GM12878 (cell line): ENCODE data around the gene CDC37L1. TPM values are rescaled to one million over a fixed set of nuclear protein-coding genes. Genes with fewer than 3 reads are reported as not detected.

Experiments
- ATAC-seq: fragments of 200-7000 bp; cut with Tn5 transposase; 3 replicates; pipeline ENCODE4 v1.9.1; 2020; ENCODE audit warnings: mild to moderate bottlenecking, moderate library complexity
- BruUV-seq: library from RNA; stranded (reverse); fragments of 400-500 nt; replicated peaks from 2 replicates; lab custom pipeline; 2021; lab: Mats Ljungman, UMichigan
- CTCF ChIA-PET: fragments of 300-600 bp; sonication (Branson Sonifier 250); formaldehyde crosslinking; extraction: SDS; loops from one replicate; lab custom pipeline; 2021; ENCODE audit warnings: inconsistent platforms; lab: Yijun Ruan, JAX
- POLR2A ChIA-PET: fragments of 350-600 bp; formaldehyde crosslinking; extraction: SDS; loops from one replicate; lab custom pipeline; 2021; ENCODE audit warnings: inconsistent platforms; lab: Charles Lee
- RAD21 ChIA-PET: fragments of 300-600 bp; sonication (Branson Sonifier 250); formaldehyde crosslinking; loops from one replicate; lab custom pipeline; 2023; ENCODE audit warnings: antibody characterized with exemption; ENCODE audit not compliant: unreplicated experiment; lab: Charles Lee
- SMC1A ChIA-PET: fragments of 300-600 bp; sonication (Branson Sonifier 250); formaldehyde crosslinking; loops from one replicate; lab custom pipeline; 2023; ENCODE audit not compliant: unreplicated experiment, uncharacterized antibody; lab: Charles Lee
- DNase-seq: peaks from one replicate; pipeline ENCODE4 v3.0.0-alpha.2; 2011; ENCODE audit warnings: low read depth, low spot score
- FAIRE-seq: peaks from 3 replicates; lab custom pipeline; 2011; peaks lifted over from hg19 to GRCh38; lab: Jason Lieb, UNC
- H2AFZ ChIP-seq: 2 replicates; pipeline ENCODE4 v1.6.0; 2011; ENCODE audit warnings: low read depth, low read length, control low read depth; ENCODE audit not compliant: control insufficient read depth
- H3K27ac ChIP-seq: 2 replicates; pipeline ENCODE4 v1.5.1; 2011; ENCODE audit warnings: control low read depth; ENCODE audit not compliant: control insufficient read depth, insufficient read depth
- H3K27me3 ChIP-seq, 2 experiments: replicated peaks in 1 of 2; 2 replicates each; pipeline versions ENCODE4 v1.6.0 to v1.6.1; 2011; ENCODE audit warnings: low read length in 1 of 2; ENCODE audit not compliant: control insufficient read depth in 2 of 2, insufficient read depth in 2 of 2
- H3K36me3 ChIP-seq, 2 experiments: 2 replicates each; pipeline ENCODE4 v1.5.1; 2011; ENCODE audit warnings: low read length in 1 of 2; ENCODE audit not compliant: control insufficient read depth in 2 of 2, insufficient read depth in 2 of 2
- H3K4me1 ChIP-seq: 2 replicates; pipeline ENCODE4 v1.6.1; 2011; ENCODE audit warnings: mild to moderate bottlenecking, low read length, moderate library complexity, mixed read lengths; ENCODE audit not compliant: control insufficient read depth, insufficient read depth
- H3K4me2 ChIP-seq: 2 replicates; pipeline ENCODE4 v1.6.0; 2011; ENCODE audit warnings: control low read depth; ENCODE audit not compliant: control insufficient read depth, insufficient read depth
- H3K4me3 ChIP-seq: fragments of 200-600 bp; sonication (generic); 2 replicates; pipeline ENCODE4 v1.5.1; 2016
- H3K79me2 ChIP-seq: 2 replicates; pipeline ENCODE4 v1.6.0; 2011; ENCODE audit warnings: low read length; ENCODE audit not compliant: control insufficient read depth, insufficient read depth
- H3K9ac ChIP-seq: 2 replicates; pipeline ENCODE4 v1.8.0; 2011; ENCODE audit warnings: low read length, control low read depth, mixed read lengths; ENCODE audit not compliant: control insufficient read depth, insufficient read depth
- H3K9me3 ChIP-seq: replicated peaks from 3 replicates; pipeline ENCODE4 v1.5.1; 2011; ENCODE audit warnings: mild to moderate bottlenecking, low read length; ENCODE audit not compliant: control insufficient read depth, insufficient read depth
- H4K20me1 ChIP-seq: 2 replicates; pipeline ENCODE4 v1.6.0; 2011; ENCODE audit not compliant: control insufficient read depth, insufficient read depth
- BHLHE40 ChIP-seq, 2 experiments: fragments of 450-650 bp in 1 of 2; IDR thresholded peaks; 2 replicates each; pipeline ENCODE4 v1.6.1; 2011 to 2017; ENCODE audit warnings: low read depth in 2 of 2, borderline replicate concordance in 1 of 2, improper control_type of control experiment in 1 of 2, low read length in 1 of 2, mild to moderate bottlenecking in 1 of 2
- IKZF2 ChIP-seq, 2 experiments: fragments of 450-650 bp; IDR thresholded peaks; 2 replicates each; pipeline ENCODE4 v1.6.1; 2017; ENCODE audit warnings: mild to moderate bottlenecking in 2 of 2, moderate library complexity in 2 of 2
- RAD51 ChIP-seq: fragments of 450-650 bp; IDR thresholded peaks from 2 replicates; pipeline ENCODE4 v1.6.1; 2016; ENCODE audit warnings: moderate library complexity, mild to moderate bottlenecking, inconsistent platforms
- RFX5 ChIP-seq: IDR thresholded peaks from 2 replicates; pipeline ENCODE4 v1.6.1; 2011; ENCODE audit warnings: low read depth, low read length, improper control_type of control experiment
- TARDBP ChIP-seq: IDR thresholded peaks from 2 replicates; pipeline ENCODE4 v1.6.1; 2016; ENCODE audit warnings: borderline replicate concordance
- WRNIP1 ChIP-seq: IDR thresholded peaks from 2 replicates; pipeline ENCODE4 v1.6.1; 2011; ENCODE audit warnings: low read depth, low read length, improper control_type of control experiment, borderline replicate concordance
- ZNF217 ChIP-seq: fragments of 450-650 bp; IDR thresholded peaks from 2 replicates; pipeline ENCODE4 v1.6.1; 2017; ENCODE audit warnings: antibody characterized with exemption, mild to moderate bottlenecking
- WGBS: methylation state at CpG from one replicate; pipeline ENCODE4 v1.1.6; 2016; ENCODE audit warnings: low lambda C conversion rate; ENCODE audit not compliant: insufficient replicate concordance, insufficient coverage; ENCODE audit errors: missing lambda C conversion rate; 5-methylcytosine and 5-hydroxymethylcytosine counted together
- in situ Hi-C: fragments of 300-500 bp; cut with MboI; formaldehyde crosslinking; loops from 9 replicates; pipeline ENCODE4 v1.14.3; 2018; ENCODE audit warnings: mixed read lengths
- intact Hi-C: fragments of 100-400 bp; cut with micrococcal nuclease; formaldehyde crosslinking; loops from one replicate; pipeline ENCODE4 v1.14.2; 2022; ENCODE audit not compliant: unreplicated experiment
- polyA plus RNA-seq, 11 experiments: library from polyadenylated mRNA; depleted of rRNA in 4 of 11; unstranded in 6 of 11; stranded (reverse) in 5 of 11; fragments of >200 nt; fragmentation: Nextera tagmentation in 4 of 11; fragmentation: Illumina TruSeq in 1 of 11; extraction: Ambion mirVana in 4 of 11; extraction: Trizol in 1 of 11; gene quantifications; 1 replicate in 1 of 11; 2 replicates in 10 of 11; pipeline versions ENCODE4 v1.2.1 to v1.2.3, GENCODE V29; 2011 to 2016; ENCODE audit warnings: inconsistent platforms in 2 of 11, missing spikeins in 2 of 11, low read depth in 1 of 11
- total RNA-seq, 4 experiments: library from RNA; depleted of rRNA in 3 of 4; stranded (reverse); fragments of >200 nt in 3 of 4; fragmentation: Illumina TruSeq in 1 of 4; extraction: Trizol in 1 of 4; gene quantifications; 2 replicates each; pipeline versions ENCODE4 v1.2.1 to v1.2.3, GENCODE V29; 2013 to 2021
- TF ChIP-seq, protein P1 (sequence below): fragments of 450-650 bp; formaldehyde crosslinking; IDR thresholded peaks from 2 replicates; pipeline ENCODE4 v1.4.0; 2020; ENCODE audit warnings: mild to moderate bottlenecking, moderate library complexity
- TF ChIP-seq, protein P2 (sequence below): IDR thresholded peaks from 2 replicates; pipeline ENCODE4 v1.6.1; 2011; ENCODE audit warnings: borderline replicate concordance, low read depth, mild to moderate bottlenecking, moderate library complexity, low read length; ENCODE audit not compliant: insufficient read depth, poor library complexity, severe bottlenecking
- TF ChIP-seq, protein P3 (sequence below): fragments of 450-650 bp; IDR thresholded peaks from 2 replicates; pipeline ENCODE4 v1.6.1; 2018; ENCODE audit warnings: mild to moderate bottlenecking, low read depth, moderate library complexity; ENCODE audit not compliant: partially characterized antibody
- TF ChIP-seq, protein P4 (sequence below): fragments of 450-650 bp; IDR thresholded peaks from 2 replicates; pipeline ENCODE4 v1.6.1; 2016; ENCODE audit warnings: mild to moderate bottlenecking
- TF ChIP-seq, protein P5 (sequence below): IDR thresholded peaks from 2 replicates; pipeline ENCODE4 v1.6.1; 2012; ENCODE audit warnings: low read length, inconsistent platforms

CDC37L1 gene
- total and polyA plus RNA-seq, 10 of the 15 experiments (the other 5 are each of a cell fraction or from before 2014, with no cell fraction given): 2.2 to 16.6 (median 8.2) TPM

DNA sequence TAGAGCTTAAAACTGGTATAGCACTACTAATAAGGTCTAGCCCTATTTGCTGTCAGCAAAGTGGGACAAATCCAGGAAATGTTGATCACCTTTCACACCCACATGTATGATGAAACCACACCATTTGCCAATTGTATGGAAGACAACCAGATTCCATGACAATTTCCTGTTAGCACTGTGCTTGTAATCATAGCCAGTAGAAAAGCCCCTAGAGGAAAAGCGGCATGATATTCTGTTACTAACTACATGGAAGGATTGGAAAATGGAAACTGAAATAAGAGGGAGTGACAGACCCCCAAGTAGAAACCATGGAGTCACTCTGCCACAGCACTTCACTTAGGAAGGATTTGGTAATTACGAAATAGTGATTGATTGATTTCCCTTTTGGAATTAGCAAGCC, 14.0 kb upstream of the CDC37L1 start:
- peaks cover 21% of the 10 kb centered on the region for H3K4me1 ChIP-seq
- no peak overlapping the region for H2AFZ ChIP-seq
- FAIRE-seq: no peak
- TF ChIP-seq, protein P1, sequence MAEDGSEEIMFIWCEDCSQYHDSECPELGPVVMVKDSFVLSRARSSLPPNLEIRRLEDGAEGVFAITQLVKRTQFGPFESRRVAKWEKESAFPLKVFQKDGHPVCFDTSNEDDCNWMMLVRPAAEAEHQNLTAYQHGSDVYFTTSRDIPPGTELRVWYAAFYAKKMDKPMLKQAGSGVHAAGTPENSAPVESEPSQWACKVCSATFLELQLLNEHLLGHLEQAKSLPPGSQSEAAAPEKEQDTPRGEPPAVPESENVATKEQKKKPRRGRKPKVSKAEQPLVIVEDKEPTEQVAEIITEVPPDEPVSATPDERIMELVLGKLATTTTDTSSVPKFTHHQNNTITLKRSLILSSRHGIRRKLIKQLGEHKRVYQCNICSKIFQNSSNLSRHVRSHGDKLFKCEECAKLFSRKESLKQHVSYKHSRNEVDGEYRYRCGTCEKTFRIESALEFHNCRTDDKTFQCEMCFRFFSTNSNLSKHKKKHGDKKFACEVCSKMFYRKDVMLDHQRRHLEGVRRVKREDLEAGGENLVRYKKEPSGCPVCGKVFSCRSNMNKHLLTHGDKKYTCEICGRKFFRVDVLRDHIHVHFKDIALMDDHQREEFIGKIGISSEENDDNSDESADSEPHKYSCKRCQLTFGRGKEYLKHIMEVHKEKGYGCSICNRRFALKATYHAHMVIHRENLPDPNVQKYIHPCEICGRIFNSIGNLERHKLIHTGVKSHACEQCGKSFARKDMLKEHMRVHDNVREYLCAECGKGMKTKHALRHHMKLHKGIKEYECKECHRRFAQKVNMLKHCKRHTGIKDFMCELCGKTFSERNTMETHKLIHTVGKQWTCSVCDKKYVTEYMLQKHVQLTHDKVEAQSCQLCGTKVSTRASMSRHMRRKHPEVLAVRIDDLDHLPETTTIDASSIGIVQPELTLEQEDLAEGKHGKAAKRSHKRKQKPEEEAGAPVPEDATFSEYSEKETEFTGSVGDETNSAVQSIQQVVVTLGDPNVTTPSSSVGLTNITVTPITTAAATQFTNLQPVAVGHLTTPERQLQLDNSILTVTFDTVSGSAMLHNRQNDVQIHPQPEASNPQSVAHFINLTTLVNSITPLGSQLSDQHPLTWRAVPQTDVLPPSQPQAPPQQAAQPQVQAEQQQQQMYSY (CRISPR knock-in tag): no peak
- TF ChIP-seq BHLHE40 (IDR thresholded peaks at IDR 0.05; ENCODE audit: borderline replicate concordance in 1 of 2, low read depth in 2 of 2, low read length in 1 of 2) (no peak), WRNIP1 (no peak), RFX5 (no peak), IKZF2 (IDR thresholded peaks at IDR 0.05) (no peak), RAD51 (no peak), ZNF217 (no peak), TARDBP (no peak)
- TF ChIP-seq, protein P2, sequence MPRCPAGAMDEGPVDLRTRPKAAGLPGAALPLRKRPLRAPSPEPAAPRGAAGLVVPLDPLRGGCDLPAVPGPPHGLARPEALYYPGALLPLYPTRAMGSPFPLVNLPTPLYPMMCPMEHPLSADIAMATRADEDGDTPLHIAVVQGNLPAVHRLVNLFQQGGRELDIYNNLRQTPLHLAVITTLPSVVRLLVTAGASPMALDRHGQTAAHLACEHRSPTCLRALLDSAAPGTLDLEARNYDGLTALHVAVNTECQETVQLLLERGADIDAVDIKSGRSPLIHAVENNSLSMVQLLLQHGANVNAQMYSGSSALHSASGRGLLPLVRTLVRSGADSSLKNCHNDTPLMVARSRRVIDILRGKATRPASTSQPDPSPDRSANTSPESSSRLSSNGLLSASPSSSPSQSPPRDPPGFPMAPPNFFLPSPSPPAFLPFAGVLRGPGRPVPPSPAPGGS: no peak
- TF ChIP-seq, protein P3, sequence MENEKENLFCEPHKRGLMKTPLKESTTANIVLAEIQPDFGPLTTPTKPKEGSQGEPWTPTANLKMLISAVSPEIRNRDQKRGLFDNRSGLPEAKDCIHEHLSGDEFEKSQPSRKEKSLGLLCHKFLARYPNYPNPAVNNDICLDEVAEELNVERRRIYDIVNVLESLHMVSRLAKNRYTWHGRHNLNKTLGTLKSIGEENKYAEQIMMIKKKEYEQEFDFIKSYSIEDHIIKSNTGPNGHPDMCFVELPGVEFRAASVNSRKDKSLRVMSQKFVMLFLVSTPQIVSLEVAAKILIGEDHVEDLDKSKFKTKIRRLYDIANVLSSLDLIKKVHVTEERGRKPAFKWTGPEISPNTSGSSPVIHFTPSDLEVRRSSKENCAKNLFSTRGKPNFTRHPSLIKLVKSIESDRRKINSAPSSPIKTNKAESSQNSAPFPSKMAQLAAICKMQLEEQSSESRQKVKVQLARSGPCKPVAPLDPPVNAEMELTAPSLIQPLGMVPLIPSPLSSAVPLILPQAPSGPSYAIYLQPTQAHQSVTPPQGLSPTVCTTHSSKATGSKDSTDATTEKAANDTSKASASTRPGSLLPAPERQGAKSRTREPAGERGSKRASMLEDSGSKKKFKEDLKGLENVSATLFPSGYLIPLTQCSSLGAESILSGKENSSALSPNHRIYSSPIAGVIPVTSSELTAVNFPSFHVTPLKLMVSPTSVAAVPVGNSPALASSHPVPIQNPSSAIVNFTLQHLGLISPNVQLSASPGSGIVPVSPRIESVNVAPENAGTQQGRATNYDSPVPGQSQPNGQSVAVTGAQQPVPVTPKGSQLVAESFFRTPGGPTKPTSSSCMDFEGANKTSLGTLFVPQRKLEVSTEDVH: no peak
- TF ChIP-seq, protein P4, sequence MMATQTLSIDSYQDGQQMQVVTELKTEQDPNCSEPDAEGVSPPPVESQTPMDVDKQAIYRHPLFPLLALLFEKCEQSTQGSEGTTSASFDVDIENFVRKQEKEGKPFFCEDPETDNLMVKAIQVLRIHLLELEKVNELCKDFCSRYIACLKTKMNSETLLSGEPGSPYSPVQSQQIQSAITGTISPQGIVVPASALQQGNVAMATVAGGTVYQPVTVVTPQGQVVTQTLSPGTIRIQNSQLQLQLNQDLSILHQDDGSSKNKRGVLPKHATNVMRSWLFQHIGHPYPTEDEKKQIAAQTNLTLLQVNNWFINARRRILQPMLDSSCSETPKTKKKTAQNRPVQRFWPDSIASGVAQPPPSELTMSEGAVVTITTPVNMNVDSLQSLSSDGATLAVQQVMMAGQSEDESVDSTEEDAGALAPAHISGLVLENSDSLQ: no peak
- TF ChIP-seq, protein P5, sequence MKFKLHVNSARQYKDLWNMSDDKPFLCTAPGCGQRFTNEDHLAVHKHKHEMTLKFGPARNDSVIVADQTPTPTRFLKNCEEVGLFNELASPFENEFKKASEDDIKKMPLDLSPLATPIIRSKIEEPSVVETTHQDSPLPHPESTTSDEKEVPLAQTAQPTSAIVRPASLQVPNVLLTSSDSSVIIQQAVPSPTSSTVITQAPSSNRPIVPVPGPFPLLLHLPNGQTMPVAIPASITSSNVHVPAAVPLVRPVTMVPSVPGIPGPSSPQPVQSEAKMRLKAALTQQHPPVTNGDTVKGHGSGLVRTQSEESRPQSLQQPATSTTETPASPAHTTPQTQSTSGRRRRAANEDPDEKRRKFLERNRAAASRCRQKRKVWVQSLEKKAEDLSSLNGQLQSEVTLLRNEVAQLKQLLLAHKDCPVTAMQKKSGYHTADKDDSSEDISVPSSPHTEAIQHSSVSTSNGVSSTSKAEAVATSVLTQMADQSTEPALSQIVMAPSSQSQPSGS: no peak

More for the DNA sequence above, 14.0 kb upstream of the CDC37L1 start:
- ChIA-PET CTCF (interaction anchor here (0.5 to 3.5 kb wide), 15 partner anchors 8 to 201 kb away, joined by 3 to 14 read pairs (median 4); partner anchors contain the start of genes AK3 and CDC37L1), POLR2A (interaction anchor here (1.1 to 1.6 kb wide), 3 partner anchors 11 to 75 kb away, joined by 3 to 6 read pairs (median 4); no protein-coding TSS in a partner anchor), SMC1A (interaction anchor here (0.7 to 1.7 kb wide), 9 partner anchors 9 to 1911 kb away, joined by 3 to 6 read pairs (median 3); no protein-coding TSS in a partner anchor), RAD21 (interaction anchor here (0.7 to 2.7 kb wide), 4 partner anchors 11 to 94 kb away, joined by 3 to 11 read pairs (median 6); partner anchors contain the start of gene AK3)
- Histone ChIP-seq H3K4me2 (peak overlapping the region; percentile 89), H3K9me3 (no peaks in the 10 kb centered on the region), H3K9ac (no peak overlapping the region), H3K36me3 (no peaks in the 10 kb centered on the region), H3K79me2 (peaks cover 5% of the 10 kb centered on the region), H3K27ac (no peak overlapping the region; the same call in 1 of the 2 replicates), H4K20me1 (no peaks in the 10 kb centered on the region; the same call in 1 of the 2 replicates), H3K4me3 (0 out of 2 replicates have a peak overlapping the region, but pooled peaks have one; percentile 65), H3K27me3 (no peaks in the 10 kb centered on the region)
- BruUV-seq: no TSS peak
- WGBS: 98% methylated on average over 2 of the region's 2 CpGs
- ATAC-seq: no peak
- intact Hi-C loops (loop anchor here (10.0 kb wide), 1 partner anchor 779 kb away; no protein-coding TSS in a partner anchor), in situ Hi-C loops (no loop called here)
- no peak for DNase-seq
